Fibroblast of lung (primary cell): ENCODE data around the gene GRK1. TPM values are rescaled to one million over a fixed set of nuclear protein-coding genes. Genes with fewer than 3 reads are reported as not detected.

Source experiments
- DNase-seq, 2 donors: peaks; one replicate each; pipeline versions ENCODE4 v3.0.0 to v3.0.0-alpha.2; 2010; ENCODE audit warnings: low read depth in 2 of 2
- H2AFZ ChIP-seq: 2 replicates; pipeline ENCODE4 v1.5.1; 2012; ENCODE audit warnings: low read length, control low read depth, inconsistent platforms
- H3K27ac ChIP-seq: 2 replicates; pipeline ENCODE4 v1.5.1; 2011; ENCODE audit warnings: low read length, control low read depth; ENCODE audit not compliant: insufficient read depth
- H3K27me3 ChIP-seq: 2 replicates; pipeline ENCODE4 v1.5.1; 2011; ENCODE audit warnings: mild to moderate bottlenecking, low read length; ENCODE audit not compliant: control insufficient read depth, insufficient read depth
- H3K36me3 ChIP-seq: 2 replicates; pipeline ENCODE4 v1.5.1; 2011; ENCODE audit warnings: low read length; ENCODE audit not compliant: control insufficient read depth, insufficient read depth
- H3K4me1 ChIP-seq: 2 replicates; pipeline ENCODE4 v1.5.1; 2011; ENCODE audit warnings: low read length; ENCODE audit not compliant: control insufficient read depth, insufficient read depth; ENCODE audit errors: extremely low read depth
- H3K4me2 ChIP-seq: 2 replicates; pipeline ENCODE4 v1.5.1; 2011; ENCODE audit warnings: low read length, control low read depth; ENCODE audit not compliant: insufficient read depth; ENCODE audit errors: extremely low read depth
- H3K4me3 ChIP-seq, 4 experiments: fragments of 200-600 bp in 1 of 4; sonication (generic) in 1 of 4; replicated peaks in 1 of 4; 2 replicates each; pipeline ENCODE4 v1.5.1; 2011 to 2016; ENCODE audit warnings: low read length in 4 of 4, low read depth in 3 of 4, mild to moderate bottlenecking in 3 of 4, control low read depth in 2 of 4, inconsistent platforms in 1 of 4, mixed read lengths in 1 of 4; ENCODE audit not compliant: insufficient read depth in 1 of 4; ENCODE audit errors: control extremely low read depth in 1 of 4
- H3K79me2 ChIP-seq: 2 replicates; pipeline ENCODE4 v1.5.1; 2012; ENCODE audit warnings: mild to moderate bottlenecking, low read length, inconsistent platforms; ENCODE audit not compliant: control insufficient read depth, insufficient read depth
- H3K9ac ChIP-seq: 2 replicates; pipeline ENCODE4 v1.5.1; 2011; ENCODE audit warnings: mild to moderate bottlenecking, low read length, control low read depth; ENCODE audit not compliant: insufficient read depth
- H3K9me3 ChIP-seq: 2 replicates; pipeline ENCODE4 v1.5.1; 2012; ENCODE audit warnings: low read depth, low read length; ENCODE audit not compliant: control insufficient read depth, insufficient read depth
- H4K20me1 ChIP-seq: 2 replicates; pipeline ENCODE4 v1.5.1; 2011; ENCODE audit warnings: low read length; ENCODE audit not compliant: control insufficient read depth, insufficient read depth; ENCODE audit errors: extremely low read depth
- CTCF ChIP-seq, 2 donors: IDR thresholded peaks in 1 of 2; conservative IDR thresholded peaks in 1 of 2; 1 replicate in 1 of 2; 2 replicates in 1 of 2; pipeline ENCODE4 v1.5.1; 2011 to 2012; ENCODE audit warnings: low read length in 2 of 2, control low read depth in 1 of 2, inconsistent platforms in 1 of 2, low read depth in 1 of 2, mild to moderate bottlenecking in 1 of 2
- EZH2 ChIP-seq: IDR thresholded peaks from 2 replicates; pipeline ENCODE4 v1.5.1; 2012; ENCODE audit warnings: low read length, control low read depth, mild to moderate bottlenecking; ENCODE audit errors: missing control alignments
- polyA plus RNA-seq, 2 donors: library from polyadenylated mRNA; depleted of rRNA in 1 of 2; stranded (reverse) in 1 of 2; unstranded in 1 of 2; fragments of >200 nt; gene quantifications; 2 replicates each; pipeline ENCODE4 v1.2.1, GENCODE V29; 2011 to 2012; ENCODE audit warnings: missing spikeins in 1 of 2
- total RNA-seq: library from RNA; depleted of rRNA; stranded (reverse); fragments of >200 nt; gene quantifications from 2 replicates; pipeline ENCODE4 v1.2.1, GENCODE V29; 2014

Gene GRK1
- total and polyA plus RNA-seq, 2 donors (not counting 1 experiment from before 2014, with no cell fraction given) = 0.17 TPM; not detected in 1

- no peak for DNase-seq
- H3K4me2 ChIP-seq = no peak overlapping the region
- no peaks in the 10 kb centered on the region for H3K27me3 ChIP-seq
- H3K9me3 ChIP-seq = no peaks in the 10 kb centered on the region
- H4K20me1 ChIP-seq = no peaks in the 10 kb centered on the region
- no peak overlapping the region for H3K27ac ChIP-seq
- H3K36me3 ChIP-seq = peaks cover 35% of the 10 kb centered on the region
- H3K4me1 ChIP-seq = no peaks in the 10 kb centered on the region
- H3K4me3 ChIP-seq = no peak overlapping the region
- peaks cover 4% of the 10 kb centered on the region for H3K79me2 ChIP-seq
- TF ChIP-seq EZH2 (no peak), CTCF (conservative IDR thresholded peaks at IDR 0.05 in 1 of 2, IDR thresholded peaks at IDR 0.05 in 1 of 2; ENCODE audit: low read depth in 1 of 2, low read length in 2 of 2) (no peak)
- H2AFZ ChIP-seq = no peak overlapping the region
- H3K9ac ChIP-seq = no peak overlapping the region
Observed at GRCh38 chr13:113636266-113636963, 30.6 kb upstream of the GRK1 start.

- Histone ChIP-seq H3K9ac (no peak overlapping the region), H3K36me3 (peaks cover 32% of the 10 kb centered on the region), H3K27ac (no peak overlapping the region), H4K20me1 (no peaks in the 10 kb centered on the region), H3K9me3 (no peaks in the 10 kb centered on the region), H3K4me2 (no peak overlapping the region), H3K79me2 (no peaks in the 10 kb centered on the region), H2AFZ (no peak overlapping the region), H3K27me3 (no peaks in the 10 kb centered on the region), H3K4me3 (no peak overlapping the region), H3K4me1 (no peaks in the 10 kb centered on the region)
- no peak for DNase-seq
- no peak for TF ChIP-seq CTCF (conservative IDR thresholded peaks at IDR 0.05 in 1 of 2, IDR thresholded peaks at IDR 0.05 in 1 of 2; ENCODE audit: low read depth in 1 of 2, low read length in 2 of 2)
- TF ChIP-seq EZH2 = no peak
Observed at GRCh38 chr13:113637262-113638160, 29.5 kb upstream of the GRK1 start.

- H3K79me2 ChIP-seq = no peaks in the 10 kb centered on the region
- TF ChIP-seq CTCF (conservative IDR thresholded peaks at IDR 0.05 in 1 of 2, IDR thresholded peaks at IDR 0.05 in 1 of 2; ENCODE audit: low read depth in 1 of 2, low read length in 2 of 2) (no peak), EZH2 (no peak)
- H3K27me3 ChIP-seq = no peaks in the 10 kb centered on the region
- H3K9me3 ChIP-seq = no peaks in the 10 kb centered on the region
- no peak overlapping the region for H3K9ac ChIP-seq
- DNase-seq = no peak
- H3K36me3 ChIP-seq = peaks cover 28% of the 10 kb centered on the region
- no peaks in the 10 kb centered on the region for H4K20me1 ChIP-seq
- H2AFZ ChIP-seq = no peak overlapping the region
- H3K4me2 ChIP-seq = no peak overlapping the region
- H3K4me3 ChIP-seq = no peak overlapping the region
- no peaks in the 10 kb centered on the region for H3K4me1 ChIP-seq
- no peak overlapping the region for H3K27ac ChIP-seq
Observed at GRCh38 chr13:113638173-113638746, 28.8 kb upstream of the GRK1 start.
